Keratinocyte (primary cell): ENCODE measurements around the gene MBP. TPM values are rescaled to one million over a fixed set of nuclear protein-coding genes. Genes with fewer than 3 reads are reported as not detected.

Source experiments
- DNase-seq: peaks from one replicate; pipeline ENCODE4 v3.0.0-alpha.2; 2011; ENCODE audit warnings: low read depth, missing footprints, low spot score
- FAIRE-seq: peaks from 2 replicates; lab custom pipeline; 2011; peaks lifted over from hg19 to GRCh38; lab: Jason Lieb, UNC
- H2AFZ ChIP-seq: 2 replicates; pipeline ENCODE4 v1.6.0; 2012; ENCODE audit warnings: low read length, control low read depth, inconsistent platforms; ENCODE audit not compliant: control insufficient read depth
- H3K27ac ChIP-seq: 2 replicates; pipeline ENCODE4 v1.5.1; 2011; ENCODE audit warnings: low read length; ENCODE audit not compliant: control insufficient read depth, insufficient read depth
- H3K27me3 ChIP-seq: 3 replicates; pipeline ENCODE4 v1.6.0; 2011; ENCODE audit warnings: low read length; ENCODE audit not compliant: control insufficient read depth, insufficient read depth; ENCODE audit errors: extremely low read depth
- H3K36me3 ChIP-seq, 2 experiments: 2 replicates in 1 of 2; 3 replicates in 1 of 2; pipeline ENCODE4 v1.5.1; 2011; ENCODE audit warnings: low read length in 2 of 2, mild to moderate bottlenecking in 1 of 2; ENCODE audit not compliant: control insufficient read depth in 2 of 2, insufficient read depth in 2 of 2; ENCODE audit errors: extremely low read depth in 1 of 2
- H3K4me1 ChIP-seq: 3 replicates; pipeline ENCODE4 v1.5.1; 2011; ENCODE audit warnings: low read length; ENCODE audit not compliant: control insufficient read depth, insufficient read depth; ENCODE audit errors: extremely low read depth
- H3K4me2 ChIP-seq: 3 replicates; pipeline ENCODE4 v1.6.0; 2011; ENCODE audit warnings: low read depth, low read length; ENCODE audit not compliant: control insufficient read depth, insufficient read depth; ENCODE audit errors: extremely low read depth
- H3K4me3 ChIP-seq, 3 experiments: fragments of 200-600 bp in 1 of 3; sonication (generic) in 1 of 3; 2 replicates in 2 of 3; 3 replicates in 1 of 3; pipeline ENCODE4 v1.5.1; 2011 to 2016; ENCODE audit warnings: low read length in 3 of 3, mild to moderate bottlenecking in 3 of 3, control low read depth in 2 of 3, inconsistent platforms in 1 of 3, low read depth in 1 of 3, mixed read lengths in 1 of 3, mixed run types in 1 of 3, moderate library complexity in 1 of 3; ENCODE audit not compliant: control insufficient read depth in 2 of 3, insufficient read depth in 2 of 3; ENCODE audit errors: extremely low read depth in 1 of 3
- H3K79me2 ChIP-seq: 2 replicates; pipeline ENCODE4 v1.6.0; 2012; ENCODE audit warnings: low read length; ENCODE audit not compliant: control insufficient read depth, insufficient read depth
- H3K9ac ChIP-seq: 3 replicates; pipeline ENCODE4 v1.6.0; 2011; ENCODE audit warnings: low read length; ENCODE audit not compliant: control insufficient read depth, insufficient read depth; ENCODE audit errors: extremely low read depth
- H3K9me1 ChIP-seq: 3 replicates; pipeline ENCODE4 v1.6.0; 2011; ENCODE audit warnings: low read length; ENCODE audit not compliant: control insufficient read depth, insufficient read depth; ENCODE audit errors: extremely low read depth
- H3K9me3 ChIP-seq: 2 replicates; pipeline ENCODE4 v1.5.1; 2012; ENCODE audit warnings: low read depth, low read length; ENCODE audit not compliant: control insufficient read depth
- H4K20me1 ChIP-seq: 3 replicates; pipeline ENCODE4 v1.6.0; 2011; ENCODE audit warnings: low read length; ENCODE audit not compliant: control insufficient read depth, insufficient read depth; ENCODE audit errors: extremely low read depth
- CTCF ChIP-seq, 3 experiments: IDR thresholded peaks in 1 of 3; conservative IDR thresholded peaks in 1 of 3; optimal IDR thresholded peaks in 1 of 3; 2 replicates in 2 of 3; 3 replicates in 1 of 3; pipeline versions ENCODE3 to v1.5.1; 2011; ENCODE audit warnings: low read length in 3 of 3, mild to moderate bottlenecking in 3 of 3, moderate library complexity in 2 of 3, control low read depth in 1 of 3, inconsistent platforms in 1 of 3; ENCODE audit not compliant: insufficient read depth in 2 of 3; ENCODE audit errors: extremely low read depth in 1 of 3
- EZH2 ChIP-seq: IDR thresholded peaks from one replicate; pipeline ENCODE4 v1.6.1; 2012; ENCODE audit warnings: inconsistent platforms, mild to moderate bottlenecking, low read length, moderate library complexity
- dilution Hi-C: fragments of 300-500 bp; cut with MboI; formaldehyde crosslinking; loops from one replicate; pipeline ENCODE4 v1.7.0; 2020; ENCODE audit warnings: low sequenced_read_pairs; ENCODE audit not compliant: extremely low pct_ligation_motif_present
- polyA plus RNA-seq, 5 experiments: library from polyadenylated mRNA; depleted of rRNA in 3 of 5; stranded (reverse) in 3 of 5; stranded (forward) in 1 of 5; unstranded in 1 of 5; fragments of >200 nt; gene quantifications; 1 replicate in 1 of 5; 2 replicates in 3 of 5; 3 replicates in 1 of 5; pipeline versions ENCODE4 v1.2.1 to v1.2.3, GENCODE V29; 2011 to 2012; ENCODE audit warnings: missing spikeins in 2 of 5, low read depth in 1 of 5, low replicate concordance in 1 of 5

Gene MBP
- polyA plus RNA-seq, 1 donor (not counting 4 experiments of a cell fraction or from before 2014, with no cell fraction given) = 38.7 TPM

- no peaks in the 10 kb centered on the region for H3K27me3 ChIP-seq
- no peak overlapping the region for H3K9ac ChIP-seq
- DNase-seq (no peak), FAIRE-seq (peak; percentile 52)
- peaks cover 6 to 7% of the 10 kb centered on the region in 2 experiments for H3K36me3 ChIP-seq
- peaks cover 38% of the 10 kb centered on the region for H3K79me2 ChIP-seq
- no peaks in the 10 kb centered on the region for H3K9me3 ChIP-seq
- H3K4me1 ChIP-seq = peaks cover 18% of the 10 kb centered on the region
- dilution Hi-C loops = no loop called here
- H2AFZ ChIP-seq = no peak overlapping the region
- H3K4me2 ChIP-seq = no peak overlapping the region
- no peaks in the 10 kb centered on the region for H4K20me1 ChIP-seq
- TF ChIP-seq EZH2 = no peak
- TF ChIP-seq CTCF (optimal IDR thresholded peaks at IDR 0.05 in 1 of 3, IDR thresholded peaks at IDR 0.05 in 1 of 3, conservative IDR thresholded peaks at IDR 0.05 in 1 of 3; ENCODE audit: extremely low read depth in 1 of 3, insufficient read depth in 2 of 3, low read length in 3 of 3) = no peak
- H3K9me1 ChIP-seq = peaks cover 3% of the 10 kb centered on the region
- no peak overlapping the region for H3K4me3 ChIP-seq
- H3K27ac ChIP-seq = no peak overlapping the region
These were observed 90.0 kb downstream of the MBP start for GRCh38 chr18:77042583-77042982.

GRCh38 chr18:77039196-77040130 is 93.1 kb downstream of the MBP start:
- Histone ChIP-seq H3K9me1 (peaks cover 3% of the 10 kb centered on the region), H3K27ac (peak overlapping the region; percentile 28), H3K4me3 (no peak overlapping the region), H2AFZ (no peak overlapping the region), H3K4me1 (peaks cover 18% of the 10 kb centered on the region), H3K79me2 (peaks cover 43% of the 10 kb centered on the region), H3K9me3 (no peaks in the 10 kb centered on the region), H3K4me2 (peak overlapping the region; percentile 39), H3K36me3 (no peaks in the 10 kb centered on the region), H3K27me3 (no peaks in the 10 kb centered on the region), H4K20me1 (no peaks in the 10 kb centered on the region), H3K9ac (no peak overlapping the region)
- DNase-seq = no peak
- dilution Hi-C loops = no loop called here
- FAIRE-seq = peak; percentile 61
- TF ChIP-seq EZH2 = no peak
- no peak for TF ChIP-seq CTCF (optimal IDR thresholded peaks at IDR 0.05 in 1 of 3, IDR thresholded peaks at IDR 0.05 in 1 of 3, conservative IDR thresholded peaks at IDR 0.05 in 1 of 3; ENCODE audit: extremely low read depth in 1 of 3, insufficient read depth in 2 of 3, low read length in 3 of 3)
